Neural cell (in vitro differentiated cells): Measurements from ENCODE around the gene LDB1. TPM values are rescaled to one million over a fixed set of nuclear protein-coding genes. Genes with fewer than 3 reads are reported as not detected.

Source experiments
- H2AFZ ChIP-seq: fragments of 200-600, 300-800 bp; sonication (generic), shearing (Covaris generic); 2 replicates; pipeline ENCODE4 v1.6.0; 2014; ENCODE audit warnings: low read depth, mild to moderate bottlenecking, antibody characterized with exemption, low read length, moderate library complexity
- H3F3A ChIP-seq: fragments of 200-600 bp; shearing (Covaris generic); 2 replicates; pipeline ENCODE4 v1.6.1; 2016; ENCODE audit warnings: mild to moderate bottlenecking, moderate library complexity, mixed read lengths, antibody characterized with exemption, low read length; ENCODE audit not compliant: insufficient read depth, poor library complexity, severe bottlenecking
- H3K27ac ChIP-seq: fragments of 200-600, 300-800 bp; sonication (generic), shearing (Covaris generic); 2 replicates; pipeline ENCODE4 v1.5.1; 2014; ENCODE audit warnings: mild to moderate bottlenecking, low read length, moderate library complexity
- H3K27me3 ChIP-seq: fragments of 300-800, 200-600 bp; sonication (generic), shearing (Covaris generic); 2 replicates; pipeline ENCODE4 v1.6.0; 2014; ENCODE audit warnings: mild to moderate bottlenecking, low read depth, low read length, moderate library complexity; ENCODE audit not compliant: insufficient read depth
- H3K36me3 ChIP-seq: fragments of 300-800, 200-600 bp; sonication (generic), shearing (Covaris generic); 2 replicates; pipeline ENCODE4 v1.5.1; 2014; ENCODE audit warnings: mild to moderate bottlenecking, antibody characterized with exemption, low read length, moderate library complexity; ENCODE audit not compliant: insufficient read depth
- H3K4me2 ChIP-seq: fragments of 300-800, 200-600 bp; sonication (generic), shearing (Covaris generic); 2 replicates; pipeline ENCODE4 v1.6.0; 2014; ENCODE audit warnings: mild to moderate bottlenecking, low read length
- H3K4me3 ChIP-seq: fragments of 300-800, 200-600 bp; sonication (generic), shearing (Covaris generic); 2 replicates; pipeline ENCODE4 v1.5.1; 2014; ENCODE audit warnings: mild to moderate bottlenecking, low read length, moderate library complexity
- H3K79me2 ChIP-seq: fragments of 200-600 bp; shearing (Covaris generic); replicated peaks from 2 replicates; pipeline ENCODE4 v1.6.0; 2014; ENCODE audit warnings: mild to moderate bottlenecking, low read length, moderate library complexity; ENCODE audit not compliant: insufficient read depth
- H3K9ac ChIP-seq: fragments of 300-800, 200-600 bp; sonication (generic), shearing (Covaris generic); 2 replicates; pipeline ENCODE4 v1.6.1; 2016; ENCODE audit warnings: mild to moderate bottlenecking, low read length, mixed read lengths
- H3K9me2 ChIP-seq: fragments of 200-600 bp; shearing (Covaris generic); 2 replicates; pipeline ENCODE4 v1.6.1; 2016; ENCODE audit warnings: mild to moderate bottlenecking, low read length, mixed read lengths; ENCODE audit not compliant: insufficient read depth
- H3K9me3 ChIP-seq: fragments of 200-600, 300-800 bp; sonication (generic), shearing (Covaris generic); 2 replicates; pipeline ENCODE4 v1.6.1; 2016; ENCODE audit warnings: mild to moderate bottlenecking, mixed run types, low read length, moderate library complexity, mixed read lengths
- H4K20me1 ChIP-seq: fragments of 200-600 bp; shearing (Covaris generic); 2 replicates; pipeline ENCODE4 v1.6.1; 2016; ENCODE audit warnings: mild to moderate bottlenecking, mixed run types; ENCODE audit not compliant: insufficient read depth
- EP300 ChIP-seq: fragments of 450-650 bp; conservative IDR thresholded peaks from 2 replicates; pipeline ENCODE4 v1.6.1; 2014; ENCODE audit warnings: antibody characterized with exemption, mild to moderate bottlenecking, moderate library complexity; ENCODE audit not compliant: poor library complexity, severe bottlenecking
- EZH2 ChIP-seq: fragments of 200-600, 300-800 bp; shearing (Covaris generic), sonication (generic); IDR thresholded peaks from 2 replicates; pipeline ENCODE4 v1.6.1; 2014; ENCODE audit warnings: antibody characterized with exemption, low read length, borderline replicate concordance, mild to moderate bottlenecking; ENCODE audit not compliant: insufficient read depth, poor library complexity, severe bottlenecking
- MXI1 ChIP-seq: fragments of 450-650 bp; conservative IDR thresholded peaks from 2 replicates; pipeline ENCODE4 v1.6.1; 2014; ENCODE audit warnings: antibody characterized with exemption, mild to moderate bottlenecking; ENCODE audit not compliant: poor library complexity, severe bottlenecking
- POLR2AphosphoS5 ChIP-seq: IDR thresholded peaks from 2 replicates; pipeline ENCODE4 v1.6.1; 2012
- RAD21 ChIP-seq: fragments of 450-650 bp; conservative IDR thresholded peaks from 2 replicates; pipeline ENCODE4 v1.6.1; 2014; ENCODE audit warnings: antibody characterized with exemption, mild to moderate bottlenecking, moderate library complexity
- SMC3 ChIP-seq: fragments of 450-650 bp; conservative IDR thresholded peaks from 2 replicates; pipeline ENCODE4 v1.6.1; 2014; ENCODE audit warnings: antibody characterized with exemption, mild to moderate bottlenecking, moderate library complexity; ENCODE audit not compliant: poor library complexity
- TAF1 ChIP-seq: IDR thresholded peaks from 2 replicates; pipeline ENCODE4 v1.6.1; 2012; ENCODE audit warnings: low read depth
- polyA plus RNA-seq: library from polyadenylated mRNA; depleted of rRNA; stranded (reverse); fragments of >200 nt; gene quantifications from 2 replicates; pipeline ENCODE4 v1.2.3, GENCODE V29; 2014
- TF ChIP-seq, protein P1 (sequence below): IDR thresholded peaks from 2 replicates; pipeline ENCODE4 v1.6.1; 2012; ENCODE audit warnings: borderline replicate concordance
- TF ChIP-seq, protein P2 (sequence below): fragments of 450-650 bp; IDR thresholded peaks from 2 replicates; pipeline ENCODE4 v1.5.1; 2014; ENCODE audit warnings: antibody characterized with exemption, mild to moderate bottlenecking, moderate library complexity; ENCODE audit not compliant: poor library complexity, severe bottlenecking

The LDB1 gene
- polyA plus RNA-seq, 1 donor from 2014 or later = 107 TPM

DNA sequence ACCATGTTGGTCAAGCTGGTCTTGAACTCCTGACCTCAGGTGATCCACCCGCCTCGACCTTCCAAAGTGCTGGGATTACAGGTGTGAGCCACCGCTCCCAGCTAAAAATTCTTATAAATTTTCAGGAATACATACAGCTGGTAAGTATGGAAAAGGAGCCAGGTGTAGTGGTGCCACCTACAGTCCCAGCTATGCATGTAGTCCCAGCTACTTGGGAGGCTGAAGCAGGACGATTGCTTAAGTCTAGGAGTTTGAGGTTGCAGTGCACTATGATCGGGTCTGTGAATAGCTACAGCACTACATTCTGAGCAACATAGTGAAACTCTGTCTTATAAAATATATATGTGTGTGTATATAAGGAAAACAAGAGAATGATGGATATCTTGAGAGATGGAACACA, 19.0 kb downstream of the LDB1 start:
- no peaks in the 10 kb centered on the region for H4K20me1 ChIP-seq
- H3K4me2 ChIP-seq = no peak overlapping the region
- H2AFZ ChIP-seq = no peak overlapping the region
- H3K36me3 ChIP-seq = no peaks in the 10 kb centered on the region
- H3K9me2 ChIP-seq = no peaks in the 10 kb centered on the region
- no peak overlapping the region for H3K4me3 ChIP-seq
- H3F3A ChIP-seq = no peaks in the 10 kb centered on the region
- no peaks in the 10 kb centered on the region for H3K9me3 ChIP-seq
- H3K79me2 ChIP-seq = no peaks in the 10 kb centered on the region
- no peaks in the 10 kb centered on the region for H3K27me3 ChIP-seq
- TF ChIP-seq MXI1 (no peak), TAF1 (no peak), SMC3 (no peak), POLR2AphosphoS5 (no peak), RAD21 (no peak), EZH2 (no peak), EP300 (no peak)
- TF ChIP-seq, protein P1, sequence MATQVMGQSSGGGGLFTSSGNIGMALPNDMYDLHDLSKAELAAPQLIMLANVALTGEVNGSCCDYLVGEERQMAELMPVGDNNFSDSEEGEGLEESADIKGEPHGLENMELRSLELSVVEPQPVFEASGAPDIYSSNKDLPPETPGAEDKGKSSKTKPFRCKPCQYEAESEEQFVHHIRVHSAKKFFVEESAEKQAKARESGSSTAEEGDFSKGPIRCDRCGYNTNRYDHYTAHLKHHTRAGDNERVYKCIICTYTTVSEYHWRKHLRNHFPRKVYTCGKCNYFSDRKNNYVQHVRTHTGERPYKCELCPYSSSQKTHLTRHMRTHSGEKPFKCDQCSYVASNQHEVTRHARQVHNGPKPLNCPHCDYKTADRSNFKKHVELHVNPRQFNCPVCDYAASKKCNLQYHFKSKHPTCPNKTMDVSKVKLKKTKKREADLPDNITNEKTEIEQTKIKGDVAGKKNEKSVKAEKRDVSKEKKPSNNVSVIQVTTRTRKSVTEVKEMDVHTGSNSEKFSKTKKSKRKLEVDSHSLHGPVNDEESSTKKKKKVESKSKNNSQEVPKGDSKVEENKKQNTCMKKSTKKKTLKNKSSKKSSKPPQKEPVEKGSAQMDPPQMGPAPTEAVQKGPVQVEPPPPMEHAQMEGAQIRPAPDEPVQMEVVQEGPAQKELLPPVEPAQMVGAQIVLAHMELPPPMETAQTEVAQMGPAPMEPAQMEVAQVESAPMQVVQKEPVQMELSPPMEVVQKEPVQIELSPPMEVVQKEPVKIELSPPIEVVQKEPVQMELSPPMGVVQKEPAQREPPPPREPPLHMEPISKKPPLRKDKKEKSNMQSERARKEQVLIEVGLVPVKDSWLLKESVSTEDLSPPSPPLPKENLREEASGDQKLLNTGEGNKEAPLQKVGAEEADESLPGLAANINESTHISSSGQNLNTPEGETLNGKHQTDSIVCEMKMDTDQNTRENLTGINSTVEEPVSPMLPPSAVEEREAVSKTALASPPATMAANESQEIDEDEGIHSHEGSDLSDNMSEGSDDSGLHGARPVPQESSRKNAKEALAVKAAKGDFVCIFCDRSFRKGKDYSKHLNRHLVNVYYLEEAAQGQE = no peak
- TF ChIP-seq, protein P2, sequence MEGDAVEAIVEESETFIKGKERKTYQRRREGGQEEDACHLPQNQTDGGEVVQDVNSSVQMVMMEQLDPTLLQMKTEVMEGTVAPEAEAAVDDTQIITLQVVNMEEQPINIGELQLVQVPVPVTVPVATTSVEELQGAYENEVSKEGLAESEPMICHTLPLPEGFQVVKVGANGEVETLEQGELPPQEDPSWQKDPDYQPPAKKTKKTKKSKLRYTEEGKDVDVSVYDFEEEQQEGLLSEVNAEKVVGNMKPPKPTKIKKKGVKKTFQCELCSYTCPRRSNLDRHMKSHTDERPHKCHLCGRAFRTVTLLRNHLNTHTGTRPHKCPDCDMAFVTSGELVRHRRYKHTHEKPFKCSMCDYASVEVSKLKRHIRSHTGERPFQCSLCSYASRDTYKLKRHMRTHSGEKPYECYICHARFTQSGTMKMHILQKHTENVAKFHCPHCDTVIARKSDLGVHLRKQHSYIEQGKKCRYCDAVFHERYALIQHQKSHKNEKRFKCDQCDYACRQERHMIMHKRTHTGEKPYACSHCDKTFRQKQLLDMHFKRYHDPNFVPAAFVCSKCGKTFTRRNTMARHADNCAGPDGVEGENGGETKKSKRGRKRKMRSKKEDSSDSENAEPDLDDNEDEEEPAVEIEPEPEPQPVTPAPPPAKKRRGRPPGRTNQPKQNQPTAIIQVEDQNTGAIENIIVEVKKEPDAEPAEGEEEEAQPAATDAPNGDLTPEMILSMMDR = no peak
- no peak overlapping the region for H3K27ac ChIP-seq
- no peak overlapping the region for H3K9ac ChIP-seq

DNA sequence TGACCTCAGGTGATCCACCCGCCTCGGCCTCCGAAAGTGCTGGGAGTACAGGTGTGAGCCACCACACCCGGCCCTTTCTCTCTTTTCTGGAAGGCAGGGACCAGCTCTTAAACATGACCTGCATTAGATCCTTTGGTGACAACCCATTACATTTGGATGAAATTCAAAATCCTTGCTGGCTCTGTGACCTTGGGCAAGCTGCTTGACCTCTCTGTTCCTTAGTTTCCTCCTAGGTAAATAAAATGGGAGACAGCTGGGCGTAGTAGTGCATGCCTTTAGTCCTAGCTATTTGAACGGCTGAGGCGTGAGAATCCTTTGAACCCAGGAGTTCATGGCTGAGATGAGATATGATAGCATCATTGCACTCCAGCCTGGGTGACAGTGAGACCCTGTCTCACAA, 23.7 kb downstream of the LDB1 start:
- Histone ChIP-seq H3K27ac (no peak overlapping the region), H3K9me3 (no peaks in the 10 kb centered on the region), H4K20me1 (no peaks in the 10 kb centered on the region), H3K79me2 (no peaks in the 10 kb centered on the region), H3K9me2 (no peaks in the 10 kb centered on the region), H2AFZ (no peak overlapping the region), H3K9ac (no peak overlapping the region), H3F3A (no peaks in the 10 kb centered on the region), H3K4me3 (no peak overlapping the region), H3K36me3 (no peaks in the 10 kb centered on the region), H3K4me2 (no peak overlapping the region), H3K27me3 (no peaks in the 10 kb centered on the region)
- no peak for TF ChIP-seq MXI1
- no peak for TF ChIP-seq RAD21
- no peak for TF ChIP-seq EZH2
- TF ChIP-seq POLR2AphosphoS5 = no peak
- no peak for TF ChIP-seq EP300
- TF ChIP-seq, protein P2 = no peak
- no peak for TF ChIP-seq SMC3
- TF ChIP-seq, protein P1 = no peak
- TF ChIP-seq TAF1 = no peak
